SW480 (cell line): ENCODE measurements around the gene PTBP2.
"Not testable (repeated sequence)": the region's sequence is repeated elsewhere in the genome, so short reads cannot be mapped to it uniquely, and the experiment has no call there.

ENCODE experiments used
- DNase-seq: peaks from one replicate; pipeline ENCODE4 v3.0.0-alpha.2; 2016; ENCODE audit warnings: low spot score

PTBP2 gene

GRCh38 chr1:96741335-96741734, 19.8 kb downstream of the PTBP2 start:
- no peak for DNase-seq

GRCh38 chr1:96746440-96747420, 25.1 kb downstream of the PTBP2 start:
- no peak for DNase-seq

DNA sequence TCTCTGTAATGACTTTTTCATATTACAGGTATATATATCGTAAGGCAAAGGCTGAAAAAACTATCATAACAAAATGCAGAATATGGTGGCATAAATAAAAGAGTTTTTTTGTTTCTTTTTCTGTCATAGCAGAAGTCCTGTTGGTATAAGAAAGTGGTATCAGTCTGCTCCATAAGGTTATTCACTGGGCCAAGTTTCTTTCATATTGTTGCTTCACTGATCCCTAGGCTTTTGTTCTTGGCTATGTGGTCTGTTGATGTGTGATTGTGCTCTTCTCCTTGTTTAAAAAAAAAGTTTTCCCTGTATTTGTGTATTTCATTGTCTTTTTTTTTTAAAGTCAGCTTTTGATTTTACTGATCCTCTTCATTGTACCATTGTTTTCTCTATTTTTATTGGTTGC, 26.0 kb downstream of the PTBP2 start:
- DNase-seq = no peak

DNA sequence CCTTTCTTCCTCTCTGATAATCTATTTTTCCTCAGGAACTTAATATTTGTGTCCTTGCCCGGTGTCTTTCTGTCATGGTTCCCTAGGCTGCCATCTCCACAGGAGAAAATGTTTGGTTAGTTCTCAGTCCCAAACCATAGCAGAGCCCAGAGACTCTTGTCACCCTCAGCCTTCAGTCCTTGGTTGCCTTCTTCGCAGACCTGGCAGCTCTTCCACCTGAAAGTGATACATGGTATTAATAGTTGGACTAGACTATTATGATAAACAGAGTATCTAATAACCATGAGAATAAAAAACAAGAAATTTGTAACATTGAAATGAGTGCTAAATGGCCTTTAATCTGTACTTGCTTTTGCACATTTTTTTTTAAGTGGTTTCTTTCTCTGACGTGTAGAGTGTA, 26.5 kb downstream of the PTBP2 start:
- DNase-seq = no peak

- no peak for DNase-seq
Measured at GRCh38 chr1:96749618-96750017, 28.0 kb downstream of the PTBP2 start.

DNA sequence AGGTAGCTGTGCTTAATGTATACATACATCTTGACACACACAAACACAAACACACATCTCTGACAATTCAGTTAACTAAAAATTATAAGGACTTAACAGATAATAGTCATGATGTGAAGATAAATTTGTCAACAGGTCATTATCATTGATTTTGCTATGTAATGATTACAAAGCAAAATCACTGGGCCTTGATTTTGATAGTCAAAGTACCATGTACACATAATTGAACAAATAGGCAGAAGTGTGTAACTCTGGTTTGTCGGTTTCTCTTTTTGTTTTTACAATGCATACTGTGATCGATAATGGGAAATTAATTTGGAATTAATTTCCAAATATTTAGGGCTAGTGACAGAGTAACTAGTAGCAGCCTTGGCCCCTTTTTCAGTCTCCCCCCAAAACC, 30.8 kb downstream of the PTBP2 start:
- no peak for DNase-seq

- no peak for DNase-seq
Measured at GRCh38 chr1:96756789-96757188, 35.2 kb downstream of the PTBP2 start.

GRCh38 chr1:96762586-96762985, 41.0 kb downstream of the PTBP2 start:
- DNase-seq = not testable (repeated sequence)

GRCh38 chr1:96763514-96763913, 41.9 kb downstream of the PTBP2 start:
- no peak for DNase-seq

DNA sequence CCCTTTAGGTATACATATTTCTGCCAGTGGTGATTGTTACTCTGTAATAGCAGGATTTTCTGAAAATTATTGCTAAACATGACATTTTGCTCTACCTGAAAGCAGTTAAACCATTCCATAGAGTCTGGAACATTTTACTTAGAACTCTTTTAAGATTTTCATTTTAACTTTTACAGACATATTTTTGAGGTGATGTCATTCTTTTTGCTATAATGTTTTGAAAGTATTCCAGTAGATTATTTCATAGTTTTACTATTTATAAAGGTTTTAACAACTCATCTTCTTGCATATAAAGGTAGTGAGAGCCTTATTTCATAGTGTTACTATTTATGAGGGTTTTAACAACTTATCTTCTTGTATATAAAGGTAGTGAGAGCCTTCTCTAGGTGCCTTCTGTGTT, 42.9 kb downstream of the PTBP2 start:
- no peak for DNase-seq

DNA sequence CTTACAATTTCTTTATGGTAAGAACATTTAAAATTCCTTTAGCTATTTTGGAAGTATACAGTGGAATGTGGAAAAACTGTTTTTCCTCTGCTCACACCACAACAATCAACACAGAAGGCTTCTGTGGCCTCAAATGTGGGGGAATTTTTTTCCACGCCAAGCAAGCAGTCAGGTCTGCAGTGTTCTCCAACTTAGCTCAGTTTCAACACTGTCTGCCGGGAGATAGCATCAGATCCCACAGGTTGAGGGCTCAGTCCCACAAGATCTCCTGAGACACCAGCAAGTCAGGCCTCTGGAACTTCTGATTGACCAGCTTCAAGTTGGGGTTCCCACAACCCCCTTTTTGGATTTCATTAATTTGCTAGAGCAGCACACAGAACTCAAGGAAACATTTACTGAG, 50.3 kb downstream of the PTBP2 start:
- no peak for DNase-seq

DNA sequence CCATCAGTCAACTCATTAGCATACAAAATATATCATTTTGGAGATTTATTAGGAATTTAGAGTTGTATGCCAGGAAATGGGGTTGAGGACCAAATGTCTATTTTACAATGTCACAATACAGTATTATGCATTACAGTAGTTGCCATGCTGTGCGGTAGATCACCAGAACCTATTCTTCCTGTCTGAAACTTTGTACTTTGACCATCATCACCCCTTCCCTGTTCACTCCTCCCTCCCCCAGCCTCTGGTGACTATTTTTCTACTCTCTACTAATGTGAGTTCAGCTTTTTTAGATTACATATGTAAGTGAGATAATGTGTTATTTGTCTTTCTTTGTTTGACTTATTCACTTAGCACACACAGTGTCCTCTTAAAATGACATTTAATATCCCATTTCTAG, 50.8 kb downstream of the PTBP2 start:
- no peak for DNase-seq

- DNase-seq = no peak
Measured at GRCh38 chr1:96772972-96773371, 51.4 kb downstream of the PTBP2 start.

DNA sequence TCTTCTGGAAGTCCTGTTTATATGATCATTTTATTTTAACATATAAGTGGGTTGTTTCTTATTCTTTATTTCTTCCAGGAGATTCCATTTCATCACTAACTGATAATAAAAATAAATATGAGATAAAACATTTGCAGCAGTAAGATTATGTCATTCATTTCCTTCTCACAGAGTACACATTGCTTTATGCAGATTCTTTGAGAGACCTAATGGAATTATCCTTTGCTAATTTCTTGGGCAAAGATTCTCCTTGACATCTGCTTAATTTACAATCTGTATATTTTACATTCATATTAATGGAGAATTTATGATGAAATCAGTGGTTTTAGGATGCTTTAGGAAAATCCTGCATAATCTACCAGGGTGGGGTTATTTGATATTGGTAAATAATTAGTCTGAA, 60.6 kb downstream of the PTBP2 start:
- no peak for DNase-seq

DNA sequence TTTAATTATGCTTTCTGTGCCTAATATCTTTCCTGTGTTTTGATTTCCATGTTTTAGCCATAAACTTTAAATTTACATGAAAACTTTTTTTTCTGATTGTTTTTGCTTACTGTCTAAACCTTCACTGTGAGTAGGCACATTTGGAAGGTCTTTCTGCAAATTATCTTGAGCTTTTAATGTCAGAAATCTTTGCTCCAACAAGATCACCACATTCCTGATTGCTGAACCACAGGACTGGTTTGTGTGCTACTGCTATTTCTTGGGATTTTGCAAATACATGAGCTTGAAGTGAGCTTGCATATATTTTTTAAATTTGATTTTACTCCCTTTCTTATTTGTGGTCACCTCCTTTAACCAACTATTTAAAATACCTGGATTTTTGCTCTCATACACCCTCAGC, 61.3 kb downstream of the PTBP2 start:
- no peak for DNase-seq

DNA sequence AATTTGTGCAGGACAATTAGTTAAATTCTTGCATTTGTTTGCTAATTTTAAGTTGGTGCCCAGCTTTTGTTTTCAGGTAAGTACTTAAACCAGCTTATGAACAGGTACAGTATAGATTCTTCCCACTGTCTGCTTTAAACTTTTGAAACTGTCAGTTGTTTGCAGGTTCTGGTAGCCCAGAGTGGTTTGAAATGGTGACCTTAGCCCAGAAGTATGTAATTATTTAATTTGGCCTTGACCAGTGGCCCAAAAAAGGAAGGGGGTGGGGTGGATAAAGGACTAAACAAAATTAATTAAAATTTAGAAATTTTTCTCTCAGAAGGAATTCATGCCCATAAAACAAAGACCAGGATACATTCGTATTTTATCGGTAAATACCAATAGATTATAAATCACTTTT, 69.0 kb downstream of the PTBP2 start:
- DNase-seq = no peak

DNA sequence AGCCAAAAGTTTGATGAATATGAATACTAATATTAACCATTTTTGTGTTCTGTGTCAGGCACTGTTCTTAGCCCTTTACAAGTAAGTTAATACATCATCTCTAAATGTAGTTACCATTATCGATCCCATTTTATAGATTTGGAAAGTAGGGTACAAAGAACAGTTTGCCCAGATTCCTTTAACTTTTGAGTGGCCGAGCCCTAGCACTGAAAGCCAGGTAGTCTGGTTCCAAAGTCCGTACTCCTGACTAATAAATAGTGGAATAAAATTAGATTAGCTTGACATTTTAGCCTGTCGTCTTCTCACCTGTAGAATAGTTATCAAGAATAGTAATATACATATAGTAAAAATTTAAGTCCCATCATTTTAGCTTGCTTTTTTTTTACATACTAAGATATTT, 70.6 kb downstream of the PTBP2 start:
- no peak for DNase-seq

DNA sequence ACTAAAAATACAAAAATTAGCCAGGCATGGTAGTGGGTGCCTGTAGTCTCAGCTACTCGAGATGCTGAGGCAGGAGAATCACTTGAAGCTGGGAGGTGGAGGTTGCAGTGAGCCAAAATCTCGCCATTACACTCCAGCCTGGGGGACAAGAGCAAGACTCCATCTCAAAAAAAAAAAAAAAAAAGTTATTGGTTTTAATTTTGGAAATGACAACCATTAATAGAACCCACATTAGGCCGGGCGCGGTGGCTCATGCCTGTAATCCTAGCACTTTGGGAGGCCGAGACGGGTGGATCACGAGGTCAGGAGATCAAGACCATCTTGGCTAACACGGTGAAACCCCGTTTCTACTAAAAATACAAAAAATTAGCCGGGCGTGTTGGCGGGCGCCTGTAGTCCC, 80.1 kb downstream of the PTBP2 start:
- DNase-seq = not testable (repeated sequence)

GRCh38 chr1:96804648-96805047, 83.1 kb downstream of the PTBP2 start:
- no peak for DNase-seq

GRCh38 chr1:96808191-96808590, 86.6 kb downstream of the PTBP2 start:
- no peak for DNase-seq

- DNase-seq = no peak
Measured at GRCh38 chr1:96815914-96816313, 94.3 kb downstream of the PTBP2 start.

GRCh38 chr1:96820107-96820506, 98.5 kb downstream of the PTBP2 start:
- no peak for DNase-seq

- no peak for DNase-seq
Measured at GRCh38 chr1:96820671-96821070, 99.1 kb downstream of the PTBP2 start.

DNA sequence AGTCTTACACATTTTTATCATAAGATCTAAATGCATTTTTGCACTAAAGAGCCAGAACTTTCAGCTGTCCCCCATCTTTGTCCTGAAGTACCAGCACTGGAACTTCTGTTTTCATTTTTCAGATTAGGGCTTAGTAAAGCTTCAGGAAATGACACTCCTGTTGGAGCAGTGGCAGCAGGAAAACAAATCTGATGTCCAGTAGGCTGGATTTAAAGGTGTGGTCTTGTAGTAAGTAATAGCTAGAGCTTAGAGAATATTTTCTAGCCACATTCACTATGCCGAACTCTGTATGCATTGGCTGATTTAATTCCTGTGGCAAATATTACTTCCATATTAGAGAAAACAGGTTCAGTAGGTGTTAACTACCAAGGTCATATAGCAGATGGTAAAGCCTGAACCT, 103.6 kb downstream of the PTBP2 start:
- DNase-seq = no peak
